MCF 10A (cell line): Measurements from ENCODE around the gene BAG3. TPM values are rescaled to one million over a fixed set of nuclear protein-coding genes. Genes with fewer than 3 reads are reported as not detected.

Experiments used
- BruUV-seq: library from RNA; stranded (reverse); fragments of 400-500 nt; replicated peaks from 2 replicates; lab custom pipeline; 2021; lab: Mats Ljungman, UMichigan
- CTCF ChIA-PET: fragments of 300-600 bp; sonication (Branson Sonifier 250); formaldehyde crosslinking; extraction: SDS; loops from one replicate; lab custom pipeline; 2021; ENCODE audit warnings: antibody characterized with exemption, inconsistent platforms; lab: Yijun Ruan, JAX
- POLR2A ChIA-PET: fragments of 300-600, 350-650 bp; sonication (Branson Sonifier 250); formaldehyde crosslinking; extraction: SDS; loops from one replicate; lab custom pipeline; 2020; ENCODE audit warnings: antibody characterized with exemption, inconsistent platforms; lab: Yijun Ruan, JAX
- DNase-seq: peaks from one replicate; pipeline ENCODE4 v3.0.0-alpha.2; 2018; ENCODE audit not compliant: unreplicated experiment
- H3K27ac Mint-ChIP-seq: one replicate; pipeline ENCODE4 v1.8.0; 2022; ENCODE audit warnings: mild to moderate bottlenecking, low read depth, mixed read lengths; ENCODE audit not compliant: unreplicated experiment
- H3K27me3 Mint-ChIP-seq: one replicate; pipeline ENCODE4 v1.8.0; 2022; ENCODE audit warnings: mixed read lengths; ENCODE audit not compliant: insufficient read depth, unreplicated experiment
- H3K36me3 Mint-ChIP-seq: one replicate; pipeline ENCODE4 v1.8.0; 2022; ENCODE audit warnings: mild to moderate bottlenecking, moderate library complexity, mixed read lengths; ENCODE audit not compliant: insufficient read depth, unreplicated experiment
- H3K4me1 Mint-ChIP-seq: one replicate; pipeline ENCODE4 v1.8.0; 2022; ENCODE audit warnings: mixed read lengths; ENCODE audit not compliant: insufficient read depth, unreplicated experiment
- H3K4me3 Mint-ChIP-seq: one replicate; pipeline ENCODE4 v1.8.0; 2022; ENCODE audit warnings: mild to moderate bottlenecking, moderate library complexity, mixed read lengths; ENCODE audit not compliant: unreplicated experiment
- H3K9me3 Mint-ChIP-seq: one replicate; pipeline ENCODE4 v1.8.0; 2022; ENCODE audit warnings: mixed read lengths; ENCODE audit not compliant: unreplicated experiment
- CTCF ChIP-seq: fragments of 200-600 bp; IDR thresholded peaks from one replicate; pipeline ENCODE4 v1.8.0; 2022; ENCODE audit warnings: antibody characterized with exemption, mild to moderate bottlenecking; ENCODE audit not compliant: unreplicated experiment
- intact Hi-C: fragments of 100-400 bp; cut with micrococcal nuclease; formaldehyde crosslinking; loops from 2 replicates; pipeline ENCODE4 v1.14.1; 2022
- total RNA-seq: library from RNA; stranded (reverse); gene quantifications from 2 replicates; pipeline ENCODE4 v1.2.3, GENCODE V29; 2022

BAG3 gene
- total RNA-seq, 1 experiment from 2014 or later = 53.7 TPM

- CTCF ChIA-PET = interaction anchor here (0.6 to 0.8 kb wide), 3 partner anchors 19 to 791 kb away, joined by 3 to 4 read pairs (median 4); no protein-coding TSS in a partner anchor
- Mint-ChIP-seq H3K4me3 (no peak overlapping the region), H3K36me3 (no peaks in the 10 kb centered on the region), H3K9me3 (no peaks in the 10 kb centered on the region), H3K4me1 (peaks cover 4% of the 10 kb centered on the region), H3K27me3 (no peaks in the 10 kb centered on the region), H3K27ac (no peak overlapping the region)
- intact Hi-C loops = no loop called here
- POLR2A ChIA-PET = interaction anchor here (1.0 to 1.4 kb wide), 6 partner anchors 16 to 66 kb away, joined by 3 to 5 read pairs (median 3); partner anchors contain the start of gene BAG3
- no peak for DNase-seq
- BruUV-seq = no TSS peak
- no peak for TF ChIP-seq CTCF
These were observed 17.5 kb upstream of the BAG3 start for GRCh38 chr10:119633538-119634218.

GRCh38 chr10:119634219-119634544 is 17.0 kb upstream of the BAG3 start:
- Mint-ChIP-seq H3K36me3 (no peaks in the 10 kb centered on the region), H3K9me3 (no peaks in the 10 kb centered on the region), H3K27me3 (no peaks in the 10 kb centered on the region), H3K4me3 (no peak overlapping the region), H3K4me1 (peaks cover 4% of the 10 kb centered on the region), H3K27ac (no peak overlapping the region)
- CTCF ChIA-PET = interaction anchor here (0.6 to 0.8 kb wide), 2 partner anchors 19 to 41 kb away, joined by 4 read pairs; no protein-coding TSS in a partner anchor
- no TSS peak for BruUV-seq
- no peak for DNase-seq
- POLR2A ChIA-PET = interaction anchor here (0.6 to 1.4 kb wide), 7 partner anchors 16 to 103 kb away, joined by 3 to 5 read pairs (median 3); partner anchors contain the start of gene BAG3
- no peak for TF ChIP-seq CTCF
- intact Hi-C loops = no loop called here

- intact Hi-C loops = no loop called here
- DNase-seq = no peak
- BruUV-seq = no TSS peak
- POLR2A ChIA-PET = interaction anchor here (1.9 kb wide), 1 partner anchor 14 kb away, joined by 6 read pairs; the partner anchor contains the start of gene BAG3
- H3K36me3 Mint-ChIP-seq = no peaks in the 10 kb centered on the region
- H3K27ac Mint-ChIP-seq = no peak overlapping the region
- CTCF ChIA-PET = interaction anchor here (1.9 kb wide), 1 partner anchor 29 kb away, joined by 5 read pairs; no protein-coding TSS in a partner anchor
- H3K4me1 Mint-ChIP-seq = peaks cover 4% of the 10 kb centered on the region
- H3K27me3 Mint-ChIP-seq = no peaks in the 10 kb centered on the region
- H3K9me3 Mint-ChIP-seq = no peaks in the 10 kb centered on the region
- no peak for TF ChIP-seq CTCF
- no peak overlapping the region for H3K4me3 Mint-ChIP-seq
These were observed 13.5 kb upstream of the BAG3 start for GRCh38 chr10:119637631-119638030.

- no peaks in the 10 kb centered on the region for H3K9me3 Mint-ChIP-seq
- ChIA-PET CTCF (no interaction called here), POLR2A (interaction anchor here (1.9 kb wide), 1 partner anchor 12 kb away, joined by 6 read pairs; the partner anchor contains the start of gene BAG3)
- no peaks in the 10 kb centered on the region for H3K27me3 Mint-ChIP-seq
- DNase-seq = no peak
- intact Hi-C loops = no loop called here
- no peak overlapping the region for H3K27ac Mint-ChIP-seq
- H3K4me3 Mint-ChIP-seq = no peak overlapping the region
- H3K4me1 Mint-ChIP-seq = no peaks in the 10 kb centered on the region
- TF ChIP-seq CTCF = no peak
- H3K36me3 Mint-ChIP-seq = no peaks in the 10 kb centered on the region
- no TSS peak for BruUV-seq
These were observed 12.2 kb upstream of the BAG3 start for GRCh38 chr10:119638982-119639381.
